Transverse colon (tissue), 4 donors: ENCODE data around the gene PLEKHA1.

Experiments
- CTCF ChIP-seq, 5 experiments: fragments of 200-600 bp in 3 of 5; fragments of 450-650 bp in 2 of 5; sonication (generic) in 3 of 5; IDR thresholded peaks; 1 replicate in 2 of 5; 2 replicates in 3 of 5; pipeline ENCODE4 v1.5.1; 2016 to 2017; ENCODE audit warnings: antibody characterized with exemption in 5 of 5, inconsistent platforms in 3 of 5, mild to moderate bottlenecking in 2 of 5, moderate library complexity in 1 of 5
- EP300 ChIP-seq: sonication (generic); formaldehyde crosslinking; IDR thresholded peaks from one replicate; pipeline ENCODE4 v1.6.1; 2017; ENCODE audit warnings: antibody characterized with exemption, low read depth
- POLR2A ChIP-seq: fragments of 450-650 bp; IDR thresholded peaks from one replicate; pipeline ENCODE4 v1.6.1; 2016; ENCODE audit warnings: antibody characterized with exemption, mild to moderate bottlenecking, moderate library complexity
- POLR2AphosphoS5 ChIP-seq, 3 donors: sonication (generic); formaldehyde crosslinking; IDR thresholded peaks; one replicate each; pipeline ENCODE4 v1.6.1; 2016; ENCODE audit warnings: antibody characterized with exemption in 3 of 3

- TF ChIP-seq POLR2A (no peak), CTCF (IDR thresholded peaks at IDR 0.05) (no peak), POLR2AphosphoS5 (IDR thresholded peaks at IDR 0.05) (no peak), EP300 (no peak)
Observed at GRCh38 chr10:122331615-122332446, 42.7 kb upstream of the PLEKHA1 start.
